Neural cell (in vitro differentiated cells): ENCODE results near the gene TFIP11. TPM values are rescaled to one million over a fixed set of nuclear protein-coding genes. Genes with fewer than 3 reads are reported as not detected.

ENCODE experiments used
- H2AFZ ChIP-seq: fragments of 200-600, 300-800 bp; sonication (generic), shearing (Covaris generic); 2 replicates; pipeline ENCODE4 v1.6.0; 2014; ENCODE audit warnings: low read depth, mild to moderate bottlenecking, antibody characterized with exemption, low read length, moderate library complexity
- H3F3A ChIP-seq: fragments of 200-600 bp; shearing (Covaris generic); 2 replicates; pipeline ENCODE4 v1.6.1; 2016; ENCODE audit warnings: mild to moderate bottlenecking, moderate library complexity, mixed read lengths, antibody characterized with exemption, low read length; ENCODE audit not compliant: insufficient read depth, poor library complexity, severe bottlenecking
- H3K27ac ChIP-seq: fragments of 200-600, 300-800 bp; sonication (generic), shearing (Covaris generic); 2 replicates; pipeline ENCODE4 v1.5.1; 2014; ENCODE audit warnings: mild to moderate bottlenecking, low read length, moderate library complexity
- H3K27me3 ChIP-seq: fragments of 300-800, 200-600 bp; sonication (generic), shearing (Covaris generic); 2 replicates; pipeline ENCODE4 v1.6.0; 2014; ENCODE audit warnings: mild to moderate bottlenecking, low read depth, low read length, moderate library complexity; ENCODE audit not compliant: insufficient read depth
- H3K36me3 ChIP-seq: fragments of 300-800, 200-600 bp; sonication (generic), shearing (Covaris generic); 2 replicates; pipeline ENCODE4 v1.5.1; 2014; ENCODE audit warnings: mild to moderate bottlenecking, antibody characterized with exemption, low read length, moderate library complexity; ENCODE audit not compliant: insufficient read depth
- H3K4me2 ChIP-seq: fragments of 300-800, 200-600 bp; sonication (generic), shearing (Covaris generic); 2 replicates; pipeline ENCODE4 v1.6.0; 2014; ENCODE audit warnings: mild to moderate bottlenecking, low read length
- H3K4me3 ChIP-seq: fragments of 300-800, 200-600 bp; sonication (generic), shearing (Covaris generic); 2 replicates; pipeline ENCODE4 v1.5.1; 2014; ENCODE audit warnings: mild to moderate bottlenecking, low read length, moderate library complexity
- H3K79me2 ChIP-seq: fragments of 200-600 bp; shearing (Covaris generic); replicated peaks from 2 replicates; pipeline ENCODE4 v1.6.0; 2014; ENCODE audit warnings: mild to moderate bottlenecking, low read length, moderate library complexity; ENCODE audit not compliant: insufficient read depth
- H3K9ac ChIP-seq: fragments of 300-800, 200-600 bp; sonication (generic), shearing (Covaris generic); 2 replicates; pipeline ENCODE4 v1.6.1; 2016; ENCODE audit warnings: mild to moderate bottlenecking, low read length, mixed read lengths
- H3K9me2 ChIP-seq: fragments of 200-600 bp; shearing (Covaris generic); 2 replicates; pipeline ENCODE4 v1.6.1; 2016; ENCODE audit warnings: mild to moderate bottlenecking, low read length, mixed read lengths; ENCODE audit not compliant: insufficient read depth
- H3K9me3 ChIP-seq: fragments of 200-600, 300-800 bp; sonication (generic), shearing (Covaris generic); 2 replicates; pipeline ENCODE4 v1.6.1; 2016; ENCODE audit warnings: mild to moderate bottlenecking, mixed run types, low read length, moderate library complexity, mixed read lengths
- H4K20me1 ChIP-seq: fragments of 200-600 bp; shearing (Covaris generic); 2 replicates; pipeline ENCODE4 v1.6.1; 2016; ENCODE audit warnings: mild to moderate bottlenecking, mixed run types; ENCODE audit not compliant: insufficient read depth
- EP300 ChIP-seq: fragments of 450-650 bp; conservative IDR thresholded peaks from 2 replicates; pipeline ENCODE4 v1.6.1; 2014; ENCODE audit warnings: antibody characterized with exemption, mild to moderate bottlenecking, moderate library complexity; ENCODE audit not compliant: poor library complexity, severe bottlenecking
- EZH2 ChIP-seq: fragments of 200-600, 300-800 bp; shearing (Covaris generic), sonication (generic); IDR thresholded peaks from 2 replicates; pipeline ENCODE4 v1.6.1; 2014; ENCODE audit warnings: antibody characterized with exemption, low read length, borderline replicate concordance, mild to moderate bottlenecking; ENCODE audit not compliant: insufficient read depth, poor library complexity, severe bottlenecking
- MXI1 ChIP-seq: fragments of 450-650 bp; conservative IDR thresholded peaks from 2 replicates; pipeline ENCODE4 v1.6.1; 2014; ENCODE audit warnings: antibody characterized with exemption, mild to moderate bottlenecking; ENCODE audit not compliant: poor library complexity, severe bottlenecking
- POLR2AphosphoS5 ChIP-seq: IDR thresholded peaks from 2 replicates; pipeline ENCODE4 v1.6.1; 2012
- RAD21 ChIP-seq: fragments of 450-650 bp; conservative IDR thresholded peaks from 2 replicates; pipeline ENCODE4 v1.6.1; 2014; ENCODE audit warnings: antibody characterized with exemption, mild to moderate bottlenecking, moderate library complexity
- SMC3 ChIP-seq: fragments of 450-650 bp; conservative IDR thresholded peaks from 2 replicates; pipeline ENCODE4 v1.6.1; 2014; ENCODE audit warnings: antibody characterized with exemption, mild to moderate bottlenecking, moderate library complexity; ENCODE audit not compliant: poor library complexity
- TAF1 ChIP-seq: IDR thresholded peaks from 2 replicates; pipeline ENCODE4 v1.6.1; 2012; ENCODE audit warnings: low read depth
- polyA plus RNA-seq: library from polyadenylated mRNA; depleted of rRNA; stranded (reverse); fragments of >200 nt; gene quantifications from 2 replicates; pipeline ENCODE4 v1.2.3, GENCODE V29; 2014
- TF ChIP-seq, protein P1 (sequence below): IDR thresholded peaks from 2 replicates; pipeline ENCODE4 v1.6.1; 2012; ENCODE audit warnings: borderline replicate concordance
- TF ChIP-seq, protein P2 (sequence below): fragments of 450-650 bp; IDR thresholded peaks from 2 replicates; pipeline ENCODE4 v1.5.1; 2014; ENCODE audit warnings: antibody characterized with exemption, mild to moderate bottlenecking, moderate library complexity; ENCODE audit not compliant: poor library complexity, severe bottlenecking

TFIP11 gene
- polyA plus RNA-seq, 1 donor from 2014 or later = 49.8 TPM

DNA sequence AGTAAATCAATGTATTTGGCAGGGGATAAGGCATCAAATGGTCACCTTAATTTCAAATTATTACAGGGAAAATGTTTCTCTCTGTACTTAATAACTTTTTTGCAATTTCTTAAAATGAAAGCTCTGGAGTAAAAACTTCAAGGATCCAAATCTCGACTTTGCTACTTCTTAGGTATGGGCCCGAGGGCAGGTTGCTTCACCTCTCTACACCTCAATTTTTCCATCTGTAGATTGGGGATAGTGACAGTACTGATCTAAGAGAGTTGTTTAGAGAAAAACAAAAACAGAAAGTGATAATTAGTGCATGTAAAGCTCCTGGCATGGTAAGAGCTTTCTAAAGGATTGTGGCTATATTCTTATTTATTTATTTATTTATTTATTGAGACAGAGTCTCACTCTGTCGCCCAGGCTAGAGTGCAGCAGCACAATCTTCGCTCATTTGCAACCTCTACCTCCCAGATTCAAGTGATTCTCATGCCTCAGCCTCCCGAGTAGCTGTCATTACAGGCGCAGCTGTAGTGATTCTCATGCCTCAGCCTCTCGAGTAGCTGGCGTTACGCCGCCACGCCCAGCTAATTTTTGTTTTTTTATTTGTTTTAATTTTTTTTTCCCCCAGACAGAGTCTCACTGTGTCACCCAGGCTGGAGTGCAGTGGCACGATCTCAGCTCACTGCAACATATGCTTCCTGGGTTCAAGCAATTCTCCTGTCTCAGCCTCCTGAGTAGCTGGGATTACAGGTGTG lies 2.3 kb upstream of the TFIP11 start:
- Histone ChIP-seq H3K4me2 (no peak overlapping the region), H3K79me2 (peaks cover 35% of the 10 kb centered on the region), H3K9me3 (no peaks in the 10 kb centered on the region), H3K9me2 (no peaks in the 10 kb centered on the region), H3F3A (no peaks in the 10 kb centered on the region), H3K27me3 (no peaks in the 10 kb centered on the region), H3K36me3 (no peaks in the 10 kb centered on the region), H2AFZ (no peak overlapping the region), H3K9ac (no peak overlapping the region), H4K20me1 (no peaks in the 10 kb centered on the region), H3K27ac (no peak overlapping the region), H3K4me3 (no peak overlapping the region)
- TF ChIP-seq TAF1 (no peak), SMC3 (no peak), EZH2 (no peak), RAD21 (no peak), EP300 (no peak)
- TF ChIP-seq, protein P1, sequence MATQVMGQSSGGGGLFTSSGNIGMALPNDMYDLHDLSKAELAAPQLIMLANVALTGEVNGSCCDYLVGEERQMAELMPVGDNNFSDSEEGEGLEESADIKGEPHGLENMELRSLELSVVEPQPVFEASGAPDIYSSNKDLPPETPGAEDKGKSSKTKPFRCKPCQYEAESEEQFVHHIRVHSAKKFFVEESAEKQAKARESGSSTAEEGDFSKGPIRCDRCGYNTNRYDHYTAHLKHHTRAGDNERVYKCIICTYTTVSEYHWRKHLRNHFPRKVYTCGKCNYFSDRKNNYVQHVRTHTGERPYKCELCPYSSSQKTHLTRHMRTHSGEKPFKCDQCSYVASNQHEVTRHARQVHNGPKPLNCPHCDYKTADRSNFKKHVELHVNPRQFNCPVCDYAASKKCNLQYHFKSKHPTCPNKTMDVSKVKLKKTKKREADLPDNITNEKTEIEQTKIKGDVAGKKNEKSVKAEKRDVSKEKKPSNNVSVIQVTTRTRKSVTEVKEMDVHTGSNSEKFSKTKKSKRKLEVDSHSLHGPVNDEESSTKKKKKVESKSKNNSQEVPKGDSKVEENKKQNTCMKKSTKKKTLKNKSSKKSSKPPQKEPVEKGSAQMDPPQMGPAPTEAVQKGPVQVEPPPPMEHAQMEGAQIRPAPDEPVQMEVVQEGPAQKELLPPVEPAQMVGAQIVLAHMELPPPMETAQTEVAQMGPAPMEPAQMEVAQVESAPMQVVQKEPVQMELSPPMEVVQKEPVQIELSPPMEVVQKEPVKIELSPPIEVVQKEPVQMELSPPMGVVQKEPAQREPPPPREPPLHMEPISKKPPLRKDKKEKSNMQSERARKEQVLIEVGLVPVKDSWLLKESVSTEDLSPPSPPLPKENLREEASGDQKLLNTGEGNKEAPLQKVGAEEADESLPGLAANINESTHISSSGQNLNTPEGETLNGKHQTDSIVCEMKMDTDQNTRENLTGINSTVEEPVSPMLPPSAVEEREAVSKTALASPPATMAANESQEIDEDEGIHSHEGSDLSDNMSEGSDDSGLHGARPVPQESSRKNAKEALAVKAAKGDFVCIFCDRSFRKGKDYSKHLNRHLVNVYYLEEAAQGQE = no peak

DNA sequence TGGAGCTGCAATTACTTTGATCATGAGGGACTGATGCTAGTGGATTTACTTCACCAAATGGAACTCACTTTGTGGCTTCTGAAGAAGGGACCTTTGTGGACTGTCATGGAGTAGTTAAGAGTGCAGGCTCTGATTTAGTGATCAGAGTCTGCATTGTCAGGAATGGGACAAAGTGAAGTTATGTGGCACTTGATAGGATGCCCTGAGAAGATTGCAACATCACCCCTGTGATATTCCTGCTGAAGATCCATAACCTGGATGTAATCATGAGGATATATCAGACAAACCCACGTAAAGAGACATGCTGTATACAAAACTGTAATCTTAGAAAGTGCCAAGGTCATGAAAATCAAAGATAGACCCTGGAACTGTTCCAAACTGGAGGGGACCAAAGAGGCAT lies 1.6 kb upstream of the TFIP11 start:
- Histone ChIP-seq H3K36me3 (no peaks in the 10 kb centered on the region), H3F3A (no peaks in the 10 kb centered on the region), H4K20me1 (no peaks in the 10 kb centered on the region), H2AFZ (no peak overlapping the region), H3K9me3 (no peaks in the 10 kb centered on the region), H3K4me3 (peak overlapping the region; percentile 72), H3K79me2 (peaks cover 35% of the 10 kb centered on the region), H3K4me2 (peak overlapping the region; percentile 77), H3K27ac (no peak overlapping the region), H3K27me3 (no peaks in the 10 kb centered on the region), H3K9ac (no peak overlapping the region), H3K9me2 (no peaks in the 10 kb centered on the region)
- TF ChIP-seq POLR2AphosphoS5 (no peak), MXI1 (no peak), RAD21 (no peak), EZH2 (no peak), SMC3 (no peak), TAF1 (no peak), EP300 (no peak)
- TF ChIP-seq, protein P2, sequence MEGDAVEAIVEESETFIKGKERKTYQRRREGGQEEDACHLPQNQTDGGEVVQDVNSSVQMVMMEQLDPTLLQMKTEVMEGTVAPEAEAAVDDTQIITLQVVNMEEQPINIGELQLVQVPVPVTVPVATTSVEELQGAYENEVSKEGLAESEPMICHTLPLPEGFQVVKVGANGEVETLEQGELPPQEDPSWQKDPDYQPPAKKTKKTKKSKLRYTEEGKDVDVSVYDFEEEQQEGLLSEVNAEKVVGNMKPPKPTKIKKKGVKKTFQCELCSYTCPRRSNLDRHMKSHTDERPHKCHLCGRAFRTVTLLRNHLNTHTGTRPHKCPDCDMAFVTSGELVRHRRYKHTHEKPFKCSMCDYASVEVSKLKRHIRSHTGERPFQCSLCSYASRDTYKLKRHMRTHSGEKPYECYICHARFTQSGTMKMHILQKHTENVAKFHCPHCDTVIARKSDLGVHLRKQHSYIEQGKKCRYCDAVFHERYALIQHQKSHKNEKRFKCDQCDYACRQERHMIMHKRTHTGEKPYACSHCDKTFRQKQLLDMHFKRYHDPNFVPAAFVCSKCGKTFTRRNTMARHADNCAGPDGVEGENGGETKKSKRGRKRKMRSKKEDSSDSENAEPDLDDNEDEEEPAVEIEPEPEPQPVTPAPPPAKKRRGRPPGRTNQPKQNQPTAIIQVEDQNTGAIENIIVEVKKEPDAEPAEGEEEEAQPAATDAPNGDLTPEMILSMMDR = no peak
- TF ChIP-seq, protein P1 = no peak
